8988T (cell line): ENCODE data around the gene OR10H3.
"Not testable (repeated sequence)": the region's sequence is repeated elsewhere in the genome, so short reads cannot be mapped to it uniquely, and the experiment has no call there.

Source experiments
- DNase-seq: peaks from one replicate; pipeline ENCODE4 v3.0.0; 2011

The OR10H3 gene

DNA sequence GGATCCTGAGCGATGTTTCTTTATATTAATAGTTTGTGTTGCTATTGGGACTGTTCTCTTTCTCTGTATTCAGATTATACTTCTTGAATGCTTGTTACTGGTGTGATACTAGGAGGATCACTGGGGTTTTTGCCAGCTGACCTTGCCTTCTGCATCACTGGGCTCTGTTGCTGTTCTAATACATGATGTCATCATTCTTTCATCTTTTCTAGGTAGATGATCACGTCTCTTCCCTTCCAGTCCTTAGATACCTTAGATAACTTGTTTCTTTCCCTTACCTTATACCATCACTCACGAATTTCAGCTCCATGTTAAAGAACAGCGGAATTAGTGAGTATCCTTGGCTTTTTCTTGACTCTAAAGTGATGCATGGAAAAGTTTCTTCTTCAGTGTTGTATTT is at the start of gene OR10H3:
OR10H3 (plus strand) TSS at position 264 of the 400 bp plus-strand sequence. CDS start 3,408 bp downstream, outside the sequence.
- no peak for DNase-seq

DNA sequence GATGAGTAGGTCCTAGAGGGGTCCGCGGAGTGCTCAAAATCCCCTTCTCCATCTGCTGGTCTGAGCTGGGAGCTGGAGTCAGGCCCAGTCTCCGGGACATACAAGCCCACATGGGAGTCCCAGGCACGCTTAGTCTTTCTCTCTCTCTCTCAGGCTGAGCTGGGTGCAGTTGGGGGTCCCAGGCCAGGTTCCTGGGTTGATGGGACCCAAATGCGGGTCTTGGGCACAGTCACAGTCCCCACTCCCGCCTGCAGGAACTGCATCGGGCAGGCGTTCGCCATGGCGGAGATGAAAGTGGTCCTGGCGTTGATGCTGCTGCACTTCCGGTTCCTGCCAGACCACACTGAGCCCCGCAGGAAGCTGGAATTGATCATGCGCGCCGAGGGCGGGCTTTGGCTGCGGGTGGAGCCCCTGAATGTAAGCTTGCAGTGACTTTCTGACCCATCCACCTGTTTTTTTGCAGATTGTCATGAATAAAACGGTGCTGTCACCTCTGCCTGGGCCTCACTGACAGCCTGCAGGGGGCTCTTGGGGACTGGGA is 41.1 kb upstream of the OR10H3 start:
- no peak for DNase-seq

DNA sequence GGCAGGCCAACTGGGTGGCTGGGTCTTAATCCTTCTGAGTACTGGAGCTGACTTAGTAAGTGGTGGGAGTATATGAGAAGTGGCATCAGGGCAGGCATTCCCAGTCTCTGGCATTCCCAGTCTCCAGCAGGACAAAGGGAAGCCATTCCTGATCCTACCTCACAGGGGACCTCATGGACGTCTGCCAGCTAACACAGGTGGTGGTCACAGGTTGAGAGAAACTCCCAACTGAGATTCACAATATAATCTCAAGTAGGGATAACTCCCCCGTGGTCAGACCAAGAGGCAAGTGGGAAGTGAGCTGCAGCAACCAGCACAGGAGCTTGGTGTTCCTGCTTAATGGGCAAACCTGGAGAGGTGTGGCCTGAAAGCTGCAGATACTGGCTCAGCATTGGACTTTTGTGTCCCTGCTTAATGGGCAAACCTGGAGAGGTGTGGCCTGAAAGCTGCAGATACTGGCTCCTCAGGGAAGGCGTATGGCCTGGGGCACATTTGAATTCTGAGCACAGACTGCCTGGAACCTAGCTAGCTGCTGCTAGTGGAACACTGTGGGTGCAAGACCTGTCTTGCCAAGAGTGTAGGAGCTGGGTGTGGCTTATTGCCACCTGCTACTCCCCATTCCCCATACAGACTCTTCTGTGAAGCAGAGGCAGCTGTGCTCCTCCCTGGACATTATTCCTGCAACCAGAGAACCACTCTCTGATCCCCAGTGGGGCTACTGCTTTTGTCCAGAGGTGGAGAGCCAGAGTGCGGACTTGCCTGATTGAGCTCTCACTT is 35.8 kb upstream of the OR10H3 start:
- DNase-seq, result no peak

- no peak for DNase-seq
Observed at GRCh38 chr19:15702534-15702930, 35.3 kb upstream of the OR10H3 start.

DNA sequence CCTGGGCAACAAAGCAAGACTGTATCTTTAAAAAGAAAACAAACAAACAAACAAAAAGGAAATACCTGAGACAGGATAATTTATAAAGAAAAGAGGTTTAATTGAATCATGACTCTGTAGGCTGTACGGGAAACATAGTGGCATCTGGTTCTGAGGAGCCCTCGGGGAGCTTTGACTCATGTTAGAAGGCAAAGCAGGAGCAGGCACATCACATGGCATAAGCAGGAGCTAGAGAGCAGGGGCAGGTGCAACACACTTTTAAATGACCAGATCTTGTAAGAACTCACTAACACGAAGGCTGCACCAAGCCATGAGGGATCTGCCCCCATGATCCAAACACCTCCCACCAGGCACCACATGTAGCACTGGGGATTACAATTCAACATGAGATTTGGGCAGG is 23.1 kb upstream of the OR10H3 start:
- no peak for DNase-seq

- no peak for DNase-seq
Observed at GRCh38 chr19:15715642-15716041, 22.1 kb upstream of the OR10H3 start.

DNA sequence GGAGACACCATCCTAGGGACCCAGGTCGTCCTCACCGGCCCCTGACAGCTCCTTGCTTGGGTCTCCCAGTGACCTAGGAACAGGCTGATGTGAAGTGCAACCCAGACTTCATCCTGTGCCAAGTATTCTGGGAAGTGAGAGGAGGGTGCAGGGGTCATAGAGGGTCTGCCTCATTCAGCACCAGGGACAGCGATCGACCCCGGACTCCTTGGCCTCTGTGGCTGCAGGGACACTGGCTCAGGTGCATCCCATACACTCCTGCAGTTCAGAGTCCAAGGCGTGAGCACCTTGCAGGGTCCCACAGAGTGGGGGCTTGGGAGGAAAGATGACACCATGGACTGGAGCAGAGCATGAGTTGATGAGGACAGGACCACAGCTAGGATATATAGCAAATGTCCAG is 20.0 kb upstream of the OR10H3 start:
- DNase-seq, result no peak

GRCh38 chr19:15721268-15721667 is 16.5 kb upstream of the OR10H3 start:
- no peak for DNase-seq

DNA sequence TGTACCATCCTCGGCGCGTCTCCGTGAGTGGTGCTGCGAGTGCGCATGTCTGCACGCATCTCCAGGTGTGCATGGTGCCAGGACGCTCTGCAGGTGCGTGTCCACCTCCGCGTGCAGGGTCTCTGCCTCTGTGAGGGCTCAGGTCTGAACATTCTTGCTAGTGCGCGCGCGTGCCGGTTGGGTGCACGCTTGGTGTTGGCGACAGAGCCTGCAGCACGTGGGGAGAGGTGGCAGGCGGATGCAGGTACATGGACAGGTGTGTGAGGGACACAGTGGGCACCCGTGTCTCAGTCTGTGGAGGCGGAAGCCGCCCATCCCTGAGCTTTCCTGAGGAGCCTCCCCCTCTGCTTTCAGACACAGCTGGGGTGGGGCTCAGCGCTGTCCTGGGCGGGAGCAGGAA is 14.8 kb upstream of the OR10H3 start:
- DNase-seq, result no peak

DNA sequence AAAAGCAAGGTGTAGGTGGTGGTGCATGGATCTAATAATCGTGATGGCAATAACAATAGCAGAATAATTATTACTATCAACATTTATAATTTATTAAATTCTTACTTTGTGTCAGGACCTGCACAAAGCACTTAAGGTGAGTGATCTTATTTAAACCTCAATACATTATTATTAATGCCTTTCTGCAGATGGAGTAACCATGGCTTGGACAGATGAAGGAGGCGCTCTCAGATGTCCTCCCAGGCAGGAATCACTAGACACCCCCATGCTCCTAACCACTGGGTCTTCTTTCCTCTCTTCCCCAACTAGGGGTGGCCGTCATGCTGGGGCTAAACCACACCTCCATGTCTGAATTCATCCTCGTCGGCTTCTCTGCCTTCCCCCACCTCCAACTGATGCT is 10.1 kb upstream of the OR10H3 start, which contains the start of gene OR10H2:
OR10H2 (plus strand) TSS at position 301 of the 400 bp plus-strand sequence; CDS start at position 321, 20 bp downstream.
- no peak for DNase-seq

DNA sequence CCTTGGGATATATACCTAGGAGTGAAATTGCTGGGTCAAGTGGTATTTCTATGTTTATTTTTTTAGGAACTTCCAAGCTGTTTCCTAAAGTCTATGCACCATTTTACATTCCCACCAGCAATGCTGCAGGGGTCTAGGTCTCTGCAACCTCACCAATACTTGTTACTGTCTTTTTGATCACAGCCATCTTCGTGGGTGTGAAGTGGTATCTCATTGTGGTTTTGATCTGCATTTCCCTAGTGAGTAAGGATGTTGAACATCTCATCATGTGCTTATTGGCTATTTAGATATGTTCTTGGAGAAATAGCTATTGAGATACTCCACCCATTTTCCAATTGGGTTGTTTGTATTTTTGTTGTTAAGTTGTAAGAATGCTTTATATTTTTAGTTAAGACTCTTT is 7.2 kb upstream of the OR10H3 start:
- DNase-seq, result no peak

DNA sequence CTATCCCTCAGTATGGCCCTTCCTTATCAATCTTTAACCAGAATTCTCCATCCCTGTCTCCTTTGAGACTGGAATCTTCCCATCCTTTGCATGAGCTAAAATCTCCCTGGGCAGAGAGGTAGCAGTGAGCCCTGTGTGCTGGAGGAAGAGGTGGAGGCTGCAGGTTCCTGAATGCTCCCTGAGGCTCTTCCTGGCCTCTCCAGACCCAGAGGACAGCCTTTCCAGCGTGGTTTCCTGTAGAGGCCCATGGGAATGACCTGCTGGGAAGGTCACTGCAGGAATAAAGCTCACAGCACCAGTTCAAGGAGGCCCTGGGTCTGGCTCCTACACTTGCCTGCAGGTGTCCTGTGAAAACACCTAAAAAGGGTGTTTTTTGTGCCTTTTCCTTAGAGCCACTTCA is 5.4 kb upstream of the OR10H3 start:
- no peak for DNase-seq

DNA sequence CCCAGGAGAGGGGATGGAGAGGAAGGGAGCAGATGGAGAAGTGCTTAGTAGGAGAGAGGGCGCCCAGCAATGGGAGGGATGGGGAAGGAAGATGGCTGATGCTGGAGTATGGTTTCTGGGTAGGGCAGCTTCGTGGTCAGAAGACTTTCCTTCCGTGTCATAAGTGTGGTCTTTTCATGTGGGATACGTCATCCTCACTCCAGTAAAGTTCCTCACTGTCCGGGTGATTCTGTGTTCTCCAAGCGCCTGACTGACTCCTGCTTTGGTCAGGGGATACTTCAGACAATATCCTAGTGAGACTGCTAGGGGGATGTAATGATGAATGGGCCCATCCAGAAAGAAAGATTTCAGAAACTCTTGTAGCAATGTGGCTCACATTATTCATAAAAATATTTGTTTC is 3.9 kb upstream of the OR10H3 start:
- DNase-seq, result no peak

DNA sequence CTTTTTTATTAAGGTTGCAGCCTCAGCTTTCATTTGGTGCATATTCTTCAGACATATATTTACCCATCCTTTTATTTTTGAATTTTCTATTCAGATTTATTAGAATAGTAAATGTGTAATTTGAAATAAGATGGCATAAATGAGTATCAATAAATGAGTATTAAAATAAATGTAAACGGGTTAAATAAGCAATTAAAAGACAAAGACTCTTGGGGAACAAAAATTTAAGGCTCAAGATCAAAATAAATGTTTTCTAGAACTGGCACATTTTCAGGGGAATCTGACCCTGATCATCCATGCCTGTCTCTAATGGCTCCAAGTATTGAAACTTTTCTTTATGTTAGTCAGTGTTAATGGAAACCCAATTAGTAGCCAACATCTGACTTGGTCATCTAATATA is 3.0 kb downstream of the OR10H3 start:
- no peak for DNase-seq

GRCh38 chr19:15748239-15748638 is 10.5 kb downstream of the OR10H3 start:
- DNase-seq, result no peak

- no peak for DNase-seq
Observed at GRCh38 chr19:15758379-15758778, 20.6 kb downstream of the OR10H3 start.

DNA sequence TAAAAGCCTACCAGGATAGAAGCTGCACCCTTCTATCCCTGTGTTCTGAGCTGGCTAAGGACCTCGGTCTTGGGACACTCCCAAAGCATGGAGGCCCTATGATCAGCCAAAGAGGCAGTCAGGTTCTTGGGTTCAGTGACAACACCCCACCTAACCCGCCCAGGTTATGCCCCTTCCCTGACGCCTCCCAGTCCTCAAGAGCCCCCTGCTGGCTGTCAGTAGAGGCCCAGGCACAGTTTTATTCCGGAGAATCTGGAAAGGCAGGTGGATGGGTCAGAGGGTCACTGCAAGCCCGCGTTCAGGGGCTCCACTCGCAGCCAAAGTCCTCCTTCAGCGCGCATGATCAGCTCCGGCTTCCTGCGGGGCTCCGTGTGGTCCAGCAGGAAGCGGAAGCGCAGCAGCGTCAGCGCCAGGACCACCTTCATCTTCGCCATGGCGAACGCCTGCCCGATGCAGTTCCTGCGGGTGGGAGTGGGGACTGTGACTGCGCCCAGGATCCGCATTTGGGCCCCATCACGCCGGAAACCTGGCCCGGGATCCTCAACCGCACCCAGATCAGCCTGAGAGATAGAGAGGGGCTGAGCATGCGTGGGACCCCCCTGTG is 22.3 kb downstream of the OR10H3 start:
- no peak for DNase-seq

- DNase-seq, result no peak
Observed at GRCh38 chr19:15769586-15769985, 31.8 kb downstream of the OR10H3 start.

- DNase-seq, result not testable (repeated sequence)
Observed at GRCh38 chr19:15774159-15774558, 36.4 kb downstream of the OR10H3 start.

- no peak for DNase-seq
Observed at GRCh38 chr19:15775249-15775648, 37.5 kb downstream of the OR10H3 start.

DNA sequence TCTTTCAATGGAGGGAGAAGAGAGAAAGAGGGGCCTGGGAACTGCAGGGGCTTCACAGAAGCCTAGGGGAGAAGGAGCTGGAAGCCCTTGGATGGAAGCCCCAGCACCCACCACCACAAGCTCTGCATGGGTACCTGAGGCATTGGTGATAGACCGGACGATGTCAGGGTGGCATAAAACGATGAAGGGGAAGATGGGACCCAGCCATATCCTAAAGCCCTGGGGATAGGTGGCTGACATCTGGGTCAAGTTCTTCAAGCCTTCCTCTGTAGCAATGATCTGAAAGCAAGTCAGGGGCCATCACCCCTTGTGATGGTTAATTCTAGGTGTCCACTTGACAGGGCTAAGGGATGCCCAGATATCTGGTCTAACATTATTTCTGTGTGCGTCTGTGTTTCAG is 38.5 kb downstream of the OR10H3 start:
- DNase-seq, result no peak

DNA sequence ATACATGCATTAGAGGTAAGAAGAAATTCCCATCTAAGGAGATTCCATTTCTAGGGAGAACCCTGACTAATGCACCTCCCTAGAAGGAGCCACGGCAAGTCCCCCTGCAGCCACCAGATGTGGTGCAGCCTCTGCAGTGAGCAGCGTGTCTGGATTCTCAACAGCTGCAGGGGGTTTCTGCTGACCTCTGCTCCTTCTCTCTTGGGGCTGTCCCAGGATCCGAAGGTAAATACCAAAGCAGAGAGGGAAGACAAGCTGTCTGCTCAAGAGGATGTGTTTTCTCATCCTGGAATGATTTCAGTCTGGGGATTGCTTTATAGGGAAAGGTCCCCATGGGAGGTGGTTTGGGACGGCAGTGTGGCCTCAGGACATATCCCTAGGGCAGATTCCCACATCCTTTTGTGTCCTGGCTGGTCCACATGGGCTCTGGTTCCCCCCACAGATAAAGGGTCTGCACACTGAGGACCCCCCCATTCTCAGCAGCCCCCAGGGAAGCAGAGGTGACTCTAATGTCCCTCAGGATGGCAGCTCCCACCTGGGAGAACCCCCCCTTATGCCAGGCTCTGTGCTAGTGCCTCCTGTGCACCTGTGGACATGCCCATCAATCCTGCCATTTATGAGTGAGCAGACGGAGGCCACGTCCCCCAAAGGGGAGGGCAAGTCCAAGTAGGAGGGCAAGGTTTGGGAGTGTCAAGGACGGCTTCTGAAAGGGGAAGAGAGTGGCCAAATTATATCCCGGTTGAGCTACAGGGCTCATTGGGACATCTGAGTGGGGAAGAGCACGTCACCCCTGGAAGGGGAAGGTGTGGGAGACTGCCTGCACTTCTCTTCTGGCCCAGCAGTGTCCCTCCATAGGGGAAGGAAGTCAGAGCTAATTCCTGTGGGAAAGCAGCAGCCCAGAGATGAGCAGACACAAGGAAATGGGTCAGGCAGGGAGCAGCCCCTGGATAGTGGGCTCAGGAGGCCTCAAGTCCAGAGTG is 39.5 kb downstream of the OR10H3 start:
- no peak for DNase-seq
